RWPE1 (cell line): ENCODE data around the gene IMMP2L.

Experiments used
- CTCF ChIA-PET: fragments of 350-600 bp; sonication (Branson Sonifier 250); formaldehyde crosslinking; extraction: SDS; loops from one replicate; lab custom pipeline; 2021; lab: Yijun Ruan, JAX
- POLR2A ChIA-PET: fragments of 400-600 bp; formaldehyde crosslinking; extraction: SDS; loops from one replicate; lab custom pipeline; 2020; ENCODE audit warnings: antibody characterized with exemption; ENCODE audit not compliant: low non-redundant PET; lab: Yijun Ruan, JAX
- DNase-seq: peaks from one replicate; pipeline ENCODE4 v3.0.0; 2012; ENCODE audit warnings: low spot score
- H3K27ac ChIP-seq: fragments of 450-650 bp; 2 replicates; pipeline ENCODE4 v1.5.1; 2017
- CTCF ChIP-seq: fragments of 450-650 bp; conservative IDR thresholded peaks from 2 replicates; pipeline ENCODE4 v1.5.1; 2017; ENCODE audit warnings: low read depth, mild to moderate bottlenecking

IMMP2L gene

GRCh38 chr7:111264981-111265380, 297.3 kb downstream of the IMMP2L start:
- ChIA-PET POLR2A (no interaction called here), CTCF (no interaction called here)
- DNase-seq: no peak
- TF ChIP-seq CTCF: no peak
- no peak overlapping the region for H3K27ac ChIP-seq

DNA sequence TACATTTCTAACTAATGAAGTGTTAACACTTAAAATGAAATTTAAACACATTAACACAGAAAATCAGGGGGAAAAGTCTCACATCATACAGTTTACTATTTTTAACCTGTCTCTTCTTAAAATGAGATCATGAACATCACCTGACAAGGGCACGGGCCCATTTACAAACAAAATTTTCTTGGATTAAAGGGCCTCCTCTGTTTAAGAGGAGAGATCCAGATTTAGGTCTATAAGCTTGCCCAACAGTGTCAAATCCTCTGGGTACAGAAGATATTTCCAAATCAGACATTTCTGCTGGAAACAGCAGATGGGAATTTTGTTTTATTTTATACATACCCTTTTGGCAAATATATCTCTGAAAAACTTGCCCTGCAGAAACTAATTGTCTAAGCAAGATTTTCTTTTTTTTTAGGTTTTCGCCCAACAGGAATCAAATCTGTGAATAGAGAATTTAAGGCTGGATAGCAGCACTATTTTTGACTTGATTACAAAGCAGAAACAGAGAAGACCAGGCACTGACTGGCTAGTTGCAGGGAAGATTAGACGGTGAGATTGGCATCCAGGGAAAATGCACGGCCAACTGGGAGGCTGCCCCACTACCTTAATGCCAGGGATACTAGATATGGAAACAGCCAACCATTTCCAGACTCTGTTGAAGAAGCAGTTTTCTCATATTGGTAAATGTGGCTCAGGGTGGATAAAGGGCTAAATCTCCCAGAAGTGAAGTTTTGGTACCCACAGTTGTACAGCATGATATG, 298.0 kb downstream of the IMMP2L start:
- POLR2A ChIA-PET: no interaction called here
- TF ChIP-seq CTCF: no peak
- DNase-seq: no peak
- CTCF ChIA-PET: no interaction called here
- no peak overlapping the region for H3K27ac ChIP-seq

- no peak for TF ChIP-seq CTCF
- CTCF ChIA-PET: no interaction called here
- DNase-seq: no peak
- POLR2A ChIA-PET: no interaction called here
- H3K27ac ChIP-seq: no peak overlapping the region
These were observed 299.8 kb downstream of the IMMP2L start for GRCh38 chr7:111262293-111263116.

- no peak for DNase-seq
- ChIA-PET CTCF (interaction anchor here (0.6 to 0.8 kb wide), 3 partner anchors 11 to 305 kb away, joined by 3 read pairs; no protein-coding TSS in a partner anchor), POLR2A (no interaction called here)
- no peak for TF ChIP-seq CTCF
- H3K27ac ChIP-seq: no peak overlapping the region
These were observed 300.8 kb downstream of the IMMP2L start for GRCh38 chr7:111261496-111261895.

DNA sequence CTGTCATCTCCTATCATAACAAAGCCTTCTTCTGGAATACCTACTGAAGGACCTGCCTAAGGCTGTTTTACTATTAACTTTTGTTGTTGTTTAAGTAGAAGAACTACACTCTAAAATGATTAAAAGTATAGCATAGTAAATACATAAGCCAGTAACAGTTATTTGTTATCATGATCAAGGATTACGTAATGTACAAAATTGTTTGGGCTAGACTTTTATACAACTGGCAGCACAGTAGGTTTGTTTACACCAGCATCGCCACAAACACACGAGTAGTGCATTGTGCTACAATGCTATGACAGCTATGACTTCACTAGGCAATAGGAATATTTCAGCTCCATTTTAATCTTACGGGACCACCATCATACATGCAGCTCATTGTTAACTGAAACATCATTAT, 302.3 kb downstream of the IMMP2L start:
- ChIA-PET CTCF (no interaction called here), POLR2A (no interaction called here)
- no peak for DNase-seq
- TF ChIP-seq CTCF: no peak
- no peak overlapping the region for H3K27ac ChIP-seq

GRCh38 chr7:111256391-111256790, 305.9 kb downstream of the IMMP2L start:
- H3K27ac ChIP-seq: no peak overlapping the region
- ChIA-PET POLR2A (no interaction called here), CTCF (no interaction called here)
- no peak for TF ChIP-seq CTCF
- DNase-seq: no peak
